ENCODE results near the gene CCT2.

- TF ChIP-seq CTCF (IDR thresholded peaks at IDR 0.05): no peak
- TF ChIP-seq EP300 (IDR thresholded peaks at IDR 0.05): no peak
- TF ChIP-seq POLR2A (IDR thresholded peaks at IDR 0.05): no peak
Observed at GRCh38 chr12:69601962-69602685, 16.9 kb downstream of the CCT2 start.
